ENCODE measurements around the gene CAPN2.

GRCh38 chr1:223792046-223792445 lies 79.7 kb downstream of the CAPN2 start:
- TF ChIP-seq ZBTB1 (tag by site-specific recombination; IDR thresholded peaks at IDR 0.05) (no peak), ZNF211 (tag by site-specific recombination; IDR thresholded peaks at IDR 0.05; ENCODE audit: low read depth) (no peak), CTCF (tag by site-specific recombination; IDR thresholded peaks at IDR 0.05) (no peak), ATF2 (tag by site-specific recombination; IDR thresholded peaks at IDR 0.05; ENCODE audit: low read depth) (no peak), SP2 (tag by site-specific recombination; IDR thresholded peaks at IDR 0.05) (no peak), OSR2 (tag by site-specific recombination; IDR thresholded peaks at IDR 0.05) (no peak), GLI2 (tag by site-specific recombination; IDR thresholded peaks at IDR 0.05; ENCODE audit: borderline replicate concordance, low read depth) (no peak)

Data from HEK293 (cell line).